HG03045 (cell line): ENCODE measurements around the gene NOS3.
"Not testable (repeated sequence)": the region's sequence is repeated elsewhere in the genome, so short reads cannot be mapped to it uniquely, and the experiment has no call there.

Experiments
- ATAC-seq: cut with Tn5 transposase; IDR thresholded peaks from one replicate; pipeline ENCODE4 v1.9.1; 2021; ENCODE audit warnings: mild to moderate bottlenecking, moderate library complexity; ENCODE audit not compliant: unreplicated experiment

The NOS3 gene

DNA sequence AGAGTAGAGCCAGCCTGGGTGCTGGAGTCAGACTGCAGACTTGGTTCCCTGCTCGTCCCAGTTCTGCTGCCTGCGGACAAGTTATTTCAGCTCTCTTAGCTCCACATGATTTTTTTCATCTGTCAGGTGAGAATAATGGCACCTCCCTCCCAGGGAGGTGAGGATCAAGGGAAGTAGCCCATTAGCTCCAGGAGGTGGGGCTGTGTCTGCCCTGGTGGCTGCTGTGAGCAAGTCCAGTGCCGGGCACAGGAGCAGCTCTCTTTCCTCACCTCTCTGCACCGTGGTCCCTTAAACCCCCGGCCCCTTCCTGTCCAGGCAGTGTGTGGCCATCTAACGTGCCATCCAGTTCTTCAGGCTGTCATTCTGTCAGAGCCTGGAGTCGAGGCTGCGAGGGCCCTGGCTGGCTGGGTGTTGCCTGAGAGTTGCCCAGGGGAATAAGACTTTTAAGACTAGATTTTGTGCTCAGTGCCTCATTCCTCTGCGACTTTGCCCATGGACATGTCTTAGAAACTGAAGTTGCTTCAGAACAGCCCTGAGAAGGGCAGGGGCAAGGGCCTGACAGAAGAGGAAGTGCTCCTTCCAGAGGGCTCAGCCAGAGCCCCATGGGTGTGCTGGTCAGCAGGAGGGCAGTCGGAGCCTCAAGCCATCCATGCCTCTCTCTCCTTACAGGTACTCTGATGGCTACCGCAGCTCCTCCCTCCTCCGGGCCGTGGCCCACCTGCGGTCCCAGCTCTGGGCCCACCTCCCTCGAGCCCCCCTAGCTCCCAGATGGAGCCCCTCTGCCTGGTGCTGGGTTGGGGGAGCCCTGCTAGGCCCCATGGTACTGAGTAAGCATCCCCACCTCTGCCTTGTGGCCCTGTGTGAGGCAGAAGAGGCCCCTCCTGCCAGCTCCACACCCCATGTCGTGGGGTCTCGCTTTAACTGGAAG lies 42.4 kb downstream of the NOS3 start:
- no peak for ATAC-seq

DNA sequence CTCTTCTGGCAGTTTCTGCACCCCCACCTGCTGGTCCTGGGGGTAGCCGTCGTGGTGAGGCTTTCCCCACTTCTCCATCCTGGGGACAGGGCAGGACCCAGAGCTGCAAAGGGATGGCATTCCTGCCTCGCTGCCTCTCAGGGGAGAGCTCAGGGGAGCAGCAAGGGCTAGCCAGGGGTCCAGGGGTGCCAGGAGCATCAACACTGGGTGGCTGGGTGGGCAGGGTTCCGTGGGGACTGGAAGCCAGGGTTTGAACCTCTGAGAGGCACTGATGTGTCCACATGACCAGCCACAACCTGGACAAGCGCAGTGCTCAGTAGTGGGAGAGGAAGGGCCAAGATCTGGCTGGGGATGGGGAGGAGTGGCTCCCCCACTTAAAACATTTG lies 43.0 kb downstream of the NOS3 start:
- ATAC-seq: no peak

DNA sequence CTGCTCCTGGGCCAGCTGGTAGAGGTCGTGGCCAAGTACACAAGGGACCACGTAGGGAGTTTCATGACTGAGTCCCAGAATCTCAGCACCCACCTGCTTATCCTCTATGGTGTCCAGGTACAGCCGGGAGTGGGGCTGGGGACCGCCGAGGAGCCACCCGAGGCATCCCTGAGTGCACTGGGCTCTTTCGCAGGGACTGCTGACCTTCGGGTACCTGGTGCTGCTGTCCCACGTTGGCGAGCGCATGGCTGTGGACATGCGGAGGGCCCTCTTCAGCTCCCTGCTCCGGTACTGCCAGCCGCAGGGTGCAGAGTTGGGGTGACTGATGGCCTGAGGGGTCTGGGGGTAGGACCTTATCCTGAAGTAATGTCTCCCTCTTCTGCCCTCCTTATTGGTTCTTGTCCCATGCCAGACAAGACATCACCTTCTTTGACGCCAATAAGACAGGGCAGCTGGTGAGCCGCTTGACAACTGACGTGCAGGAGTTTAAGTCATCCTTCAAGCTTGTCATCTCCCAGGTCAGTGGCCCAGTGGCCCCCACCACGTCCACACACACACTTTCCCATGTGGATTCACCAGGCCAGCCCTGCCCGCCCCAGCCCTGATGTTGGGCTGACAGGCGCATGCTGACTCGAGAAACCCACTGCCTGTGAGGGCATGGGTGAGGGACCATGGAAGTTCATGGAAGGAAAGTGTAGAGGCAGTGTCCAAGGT lies 43.7 kb downstream of the NOS3 start:
- no peak for ATAC-seq

DNA sequence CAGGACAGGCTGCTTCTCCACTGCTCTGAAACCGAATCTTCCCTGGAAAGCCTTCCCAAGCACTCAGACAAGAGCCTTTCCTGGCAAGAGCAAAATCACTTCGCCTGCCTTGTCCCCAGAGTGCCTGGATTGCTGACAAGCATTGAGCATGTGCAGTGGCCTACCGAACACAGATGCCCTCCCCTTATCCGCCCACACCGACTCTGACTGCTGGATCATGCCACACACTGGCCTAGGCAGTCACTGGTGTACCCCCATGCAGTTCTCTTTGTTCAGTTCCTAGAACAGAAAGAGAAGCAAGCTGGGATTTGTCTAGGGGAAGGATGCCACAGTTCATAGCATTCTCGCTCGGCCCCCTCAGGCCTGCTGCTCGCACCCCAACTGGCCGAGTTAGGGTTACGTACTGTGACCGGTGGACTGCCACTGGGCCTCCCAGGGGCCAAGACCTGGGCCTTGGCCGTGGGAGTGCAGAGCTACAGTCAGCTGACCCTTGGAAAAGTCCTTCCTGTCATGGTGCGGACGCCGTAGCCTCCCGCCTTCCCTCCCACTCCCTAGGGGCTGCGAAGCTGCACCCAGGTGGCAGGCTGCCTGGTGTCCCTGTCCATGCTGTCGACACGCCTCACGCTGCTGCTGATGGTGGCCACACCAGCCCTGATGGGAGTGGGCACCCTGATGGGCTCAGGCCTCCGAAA lies 44.4 kb downstream of the NOS3 start:
- no peak for ATAC-seq

DNA sequence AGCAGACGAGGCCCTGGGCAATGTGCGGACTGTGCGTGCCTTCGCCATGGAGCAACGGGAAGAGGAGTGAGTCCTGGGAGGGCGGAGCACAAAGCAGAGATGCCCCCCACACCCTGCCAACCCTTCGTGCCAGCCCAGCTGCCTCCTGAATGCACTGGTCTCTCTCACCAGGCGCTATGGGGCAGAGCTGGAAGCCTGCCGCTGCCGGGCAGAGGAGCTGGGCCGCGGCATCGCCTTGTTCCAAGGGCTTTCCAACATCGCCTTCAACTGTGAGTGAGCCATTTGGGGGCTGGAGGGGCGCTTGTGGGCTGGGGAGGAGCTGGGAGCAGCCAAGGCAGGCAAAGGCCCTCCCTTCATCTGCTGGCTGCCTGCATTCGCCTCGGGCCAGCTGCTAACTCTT lies 45.1 kb downstream of the NOS3 start:
- ATAC-seq: no peak

DNA sequence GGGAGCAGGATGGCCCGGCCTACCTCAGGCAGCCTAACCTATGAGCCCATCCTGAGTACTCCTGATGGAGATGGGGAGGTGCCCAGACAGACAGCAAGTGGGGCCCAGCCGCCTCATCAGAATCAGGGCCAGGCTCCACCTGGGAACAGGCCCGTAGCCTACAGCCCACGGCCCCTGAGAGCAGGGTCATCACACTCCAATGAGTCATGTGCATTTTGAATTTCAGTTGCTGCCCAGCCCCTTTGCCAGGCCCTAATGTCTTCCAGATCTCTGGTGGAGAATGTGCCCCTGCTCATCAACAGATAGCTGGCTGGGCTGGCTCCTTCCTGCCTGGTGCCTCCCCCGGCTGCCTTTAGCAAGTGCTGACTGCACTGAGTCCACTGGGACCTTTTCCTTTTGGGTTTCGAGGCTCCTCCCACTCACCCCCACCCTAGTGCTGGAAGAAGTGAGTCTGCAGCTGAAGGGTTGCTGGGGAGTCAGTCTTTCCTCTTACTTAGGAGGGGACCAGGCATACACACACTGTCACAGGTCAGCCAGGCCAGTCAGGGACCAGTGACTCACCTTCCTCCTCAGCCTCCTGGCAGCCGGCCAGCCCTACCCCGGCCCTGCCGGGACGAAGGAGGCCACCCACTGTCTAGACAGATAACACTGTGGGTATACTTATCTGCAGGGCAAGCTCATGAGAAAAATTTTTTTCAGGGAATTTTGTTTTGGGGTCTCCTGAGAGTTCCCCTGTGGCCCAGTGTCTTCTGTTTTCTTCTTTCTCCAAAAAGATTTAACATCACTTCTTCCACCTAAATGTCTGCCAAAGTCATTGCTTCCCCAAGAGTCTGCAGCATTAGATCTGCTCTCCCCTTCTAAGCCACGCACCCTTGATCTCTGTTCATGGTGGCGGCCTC lies 48.4 kb downstream of the NOS3 start:
- ATAC-seq: no peak

DNA sequence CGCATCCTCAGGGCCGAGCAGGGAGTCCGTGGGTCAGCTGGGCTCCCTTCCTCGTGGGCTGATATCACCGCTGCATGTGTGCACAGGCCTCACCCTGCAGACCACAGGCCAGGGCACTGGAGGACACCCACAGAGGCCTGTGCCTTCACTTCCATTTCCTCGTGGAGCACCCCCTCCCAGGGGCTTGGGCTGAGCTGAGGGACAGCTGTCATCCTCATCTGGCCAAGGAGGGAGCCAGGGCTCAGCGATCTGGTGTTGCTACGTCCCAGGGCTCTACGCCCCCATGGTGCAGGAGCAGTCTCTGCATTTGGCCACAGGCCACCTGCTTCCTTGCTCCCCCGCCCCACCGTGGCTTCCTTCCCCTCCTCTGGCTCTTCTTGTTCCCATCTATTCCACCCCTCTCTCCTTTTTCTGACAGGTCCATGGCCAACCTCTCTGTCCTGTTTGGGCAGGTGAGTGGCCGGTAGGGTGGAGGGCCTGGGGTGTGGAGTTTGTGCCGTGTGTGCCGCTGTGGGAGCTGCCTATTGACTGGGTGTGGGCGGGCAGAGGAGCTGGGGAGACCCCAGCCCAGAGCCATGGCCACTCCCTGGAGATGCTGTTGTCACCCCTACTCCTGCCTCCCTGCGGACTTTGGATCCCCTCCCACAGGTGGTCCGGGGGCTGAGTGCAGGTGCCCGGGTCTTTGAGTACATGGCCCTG lies 49.2 kb downstream of the NOS3 start:
- ATAC-seq: no peak

DNA sequence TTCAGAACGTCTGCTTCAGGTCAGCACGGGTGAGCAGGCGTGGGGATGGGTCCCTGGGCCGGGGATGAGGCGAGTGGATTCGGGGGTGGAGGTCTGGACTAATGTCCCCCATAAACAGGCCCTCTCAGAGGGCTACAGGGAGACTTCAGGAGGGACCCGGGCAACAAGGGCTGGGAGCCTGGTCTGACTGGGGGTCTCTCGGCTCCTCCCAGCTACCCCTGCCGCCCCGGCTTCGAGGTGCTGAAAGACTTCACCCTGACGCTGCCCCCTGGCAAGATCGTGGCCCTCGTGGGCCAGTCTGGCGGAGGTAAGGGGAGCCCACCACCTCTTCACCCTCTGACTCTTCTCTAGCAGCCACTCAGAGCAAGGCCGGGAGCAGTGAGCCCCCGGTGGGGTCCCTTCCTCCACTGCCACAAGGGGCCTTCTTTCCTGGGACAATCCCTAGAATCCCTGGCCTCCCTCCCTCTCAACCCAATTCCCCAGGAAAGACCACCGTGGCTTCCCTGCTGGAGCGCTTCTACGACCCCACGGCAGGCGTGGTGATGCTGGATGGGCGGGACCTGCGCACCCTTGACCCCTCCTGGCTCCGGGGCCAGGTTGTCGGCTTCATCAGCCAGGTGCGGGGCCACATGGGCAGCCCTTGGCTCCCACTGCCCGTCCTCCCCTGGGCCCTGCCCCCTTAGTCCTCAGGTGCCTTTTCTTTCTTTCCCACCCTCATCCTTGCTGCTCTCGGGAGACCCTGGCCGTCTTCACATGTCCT lies 50.0 kb downstream of the NOS3 start:
- ATAC-seq: no peak

DNA sequence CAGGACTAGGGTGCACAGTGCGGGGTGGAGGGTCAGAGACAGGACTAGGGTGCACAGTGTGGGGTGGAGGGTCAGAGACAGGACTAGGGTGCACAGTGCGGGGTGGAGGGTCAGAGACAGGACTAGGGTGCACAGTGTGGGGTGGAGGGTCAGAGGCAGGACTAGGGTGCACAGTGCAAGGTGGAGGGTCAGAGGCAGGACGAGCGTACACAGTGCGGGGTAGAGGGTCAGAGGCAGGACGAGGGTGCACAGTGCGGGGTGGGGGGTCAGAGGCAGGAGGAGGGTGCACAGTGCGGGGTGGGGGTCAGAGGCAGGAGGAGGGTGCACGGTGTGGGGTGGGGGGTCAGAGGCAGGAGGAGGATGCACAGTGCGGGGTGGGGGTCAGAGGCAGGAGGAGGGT lies 52.6 kb downstream of the NOS3 start:
- ATAC-seq: not testable (repeated sequence)

DNA sequence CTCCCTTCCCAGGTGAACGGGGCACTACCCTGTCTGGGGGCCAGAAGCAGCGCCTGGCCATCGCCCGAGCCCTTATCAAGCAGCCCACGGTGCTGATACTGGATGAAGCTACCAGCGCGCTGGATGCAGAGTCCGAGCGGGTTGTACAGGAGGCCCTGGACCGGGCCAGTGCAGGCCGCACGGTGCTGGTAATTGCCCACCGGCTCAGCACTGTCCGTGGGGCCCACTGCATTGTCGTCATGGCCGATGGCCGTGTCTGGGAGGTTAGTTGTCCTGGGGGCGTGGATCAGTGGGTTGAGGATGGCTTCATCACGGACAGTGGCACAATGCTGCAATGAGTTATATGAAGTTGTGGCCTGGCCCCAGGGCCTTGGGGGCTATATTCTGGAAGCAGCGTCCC lies 53.1 kb downstream of the NOS3 start:
- ATAC-seq: no peak

DNA sequence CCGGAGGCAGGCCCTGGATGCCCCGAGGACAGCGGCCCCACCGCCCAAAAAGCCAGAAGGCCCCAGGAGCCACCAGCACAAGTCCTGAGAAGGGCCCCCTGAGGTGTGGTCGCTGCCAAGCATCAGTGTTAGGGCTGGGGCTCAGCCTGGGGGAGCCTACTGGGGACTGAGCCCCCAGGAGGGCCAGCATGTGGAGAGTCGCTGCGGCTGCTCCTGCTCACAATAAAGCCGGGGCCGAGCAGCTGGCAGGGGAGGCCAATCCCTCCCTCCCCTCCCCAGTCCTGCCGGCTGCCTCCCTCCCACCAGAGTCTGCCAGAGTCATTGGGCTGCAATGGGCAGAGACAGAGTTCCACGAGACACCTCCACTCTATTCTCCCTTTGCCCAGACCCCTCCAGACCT lies 54.4 kb downstream of the NOS3 start:
- ATAC-seq: no peak

DNA sequence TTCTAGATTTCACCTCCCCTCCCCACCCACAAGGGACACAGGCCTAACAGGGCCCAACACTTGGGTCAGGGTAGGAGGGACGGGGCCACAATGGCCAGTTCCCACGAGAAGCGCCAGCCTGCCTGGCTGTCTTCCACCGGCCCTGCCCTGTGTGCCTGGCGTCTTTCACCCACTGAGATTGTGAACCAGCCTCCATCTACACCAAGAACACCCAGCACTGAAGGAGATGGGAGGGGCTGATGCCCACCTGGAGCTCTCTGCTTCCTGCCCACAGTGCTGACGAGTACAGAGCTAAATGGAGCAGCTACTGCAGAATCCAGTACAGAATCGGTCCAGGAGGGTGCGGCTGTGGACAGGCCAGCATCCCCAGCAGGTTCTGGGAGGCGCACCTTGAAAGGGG lies 55.1 kb downstream of the NOS3 start:
- no peak for ATAC-seq

DNA sequence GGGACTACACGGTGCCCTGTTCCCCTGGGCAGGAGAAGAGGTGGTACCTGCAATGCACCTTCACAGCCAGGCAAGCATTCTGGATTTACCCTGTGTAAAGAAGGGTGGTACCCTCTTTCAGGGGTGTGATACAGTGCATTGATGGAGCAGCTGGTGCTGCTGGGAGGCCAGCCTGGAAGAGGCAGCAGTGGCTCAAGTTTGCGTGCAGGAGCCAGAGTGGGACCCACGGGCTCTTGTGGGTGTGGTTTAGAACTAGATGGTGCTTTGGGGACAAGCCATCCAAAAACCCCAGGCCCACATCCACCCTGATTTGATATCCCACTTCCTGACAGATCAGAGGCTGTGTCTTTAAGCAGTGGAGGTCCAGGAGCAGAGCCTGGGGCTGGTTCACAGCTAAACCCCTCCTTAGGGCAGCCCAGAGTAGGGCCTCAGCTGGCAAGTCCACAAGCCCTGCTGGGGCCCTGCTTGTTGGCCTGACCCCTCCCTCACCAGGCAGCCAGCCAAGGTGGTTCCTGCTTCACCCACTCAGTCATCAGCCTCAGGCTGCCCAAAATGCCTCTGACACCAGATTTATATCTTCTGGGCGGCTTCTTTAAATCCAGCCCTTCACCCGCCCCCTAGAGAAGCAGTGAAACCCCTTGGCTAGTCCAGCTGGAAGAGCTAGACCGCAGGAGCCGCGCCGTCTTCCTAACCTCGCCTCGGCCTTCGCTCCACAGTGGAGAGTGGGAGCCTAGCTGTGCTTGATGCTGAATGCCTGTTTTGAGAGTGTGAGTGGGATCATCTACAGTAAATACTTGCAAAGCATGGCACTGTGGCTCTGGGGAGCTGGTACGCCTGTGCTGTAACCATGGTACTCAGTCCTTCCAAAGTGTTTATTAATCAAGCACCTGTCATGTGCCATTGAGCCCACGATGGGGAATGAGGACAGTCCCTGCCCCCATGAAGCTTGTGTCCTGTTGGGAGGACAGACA lies 56.1 kb downstream of the NOS3 start:
- no peak for ATAC-seq

DNA sequence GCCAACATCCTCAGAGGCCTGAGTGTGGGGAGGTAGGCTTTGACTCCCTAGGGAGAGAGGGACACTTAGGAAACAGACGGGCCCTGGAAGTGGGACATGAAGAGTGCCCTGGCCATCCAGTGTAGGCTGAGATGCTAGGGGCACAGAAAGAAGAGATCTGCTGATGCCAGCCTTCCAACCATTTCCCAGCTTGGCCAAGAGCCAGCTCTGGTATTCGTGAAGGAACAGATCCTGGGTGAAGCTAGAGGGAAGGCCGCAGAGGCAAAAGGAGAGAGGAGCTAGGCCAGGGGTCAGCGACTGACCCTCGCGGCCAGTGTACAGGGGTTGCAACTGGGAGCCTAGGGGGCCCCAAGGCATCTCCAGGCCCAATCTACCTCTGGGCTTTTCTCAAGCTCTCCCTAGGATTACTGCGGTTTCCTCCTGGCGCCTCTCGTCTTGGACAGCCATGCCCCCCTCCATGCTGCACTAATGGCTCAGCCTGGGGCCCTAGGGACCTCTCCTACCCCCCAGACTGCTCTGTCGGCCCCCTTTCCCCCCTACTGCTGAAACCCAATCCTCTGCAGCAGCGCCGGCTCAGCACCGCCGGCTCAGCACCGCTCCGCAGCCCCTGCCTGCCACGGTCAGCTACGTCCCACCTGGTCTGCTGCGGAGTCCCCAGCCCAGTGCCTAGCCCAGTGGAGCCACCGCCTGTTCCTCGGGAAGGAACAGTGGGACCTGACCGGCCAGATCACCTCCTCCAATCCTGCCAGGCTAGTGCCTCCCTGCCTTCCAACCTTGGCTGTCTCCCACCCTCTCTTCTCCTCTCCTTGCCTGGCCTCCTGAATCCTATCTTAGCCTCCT lies 57.4 kb downstream of the NOS3 start, which contains the start of gene ASIC3:
Gene ASIC3 (plus strand): TSS at position 556 of the 840 bp plus-strand sequence. CDS start 355 bp downstream, outside the sequence.
- ATAC-seq: no peak

DNA sequence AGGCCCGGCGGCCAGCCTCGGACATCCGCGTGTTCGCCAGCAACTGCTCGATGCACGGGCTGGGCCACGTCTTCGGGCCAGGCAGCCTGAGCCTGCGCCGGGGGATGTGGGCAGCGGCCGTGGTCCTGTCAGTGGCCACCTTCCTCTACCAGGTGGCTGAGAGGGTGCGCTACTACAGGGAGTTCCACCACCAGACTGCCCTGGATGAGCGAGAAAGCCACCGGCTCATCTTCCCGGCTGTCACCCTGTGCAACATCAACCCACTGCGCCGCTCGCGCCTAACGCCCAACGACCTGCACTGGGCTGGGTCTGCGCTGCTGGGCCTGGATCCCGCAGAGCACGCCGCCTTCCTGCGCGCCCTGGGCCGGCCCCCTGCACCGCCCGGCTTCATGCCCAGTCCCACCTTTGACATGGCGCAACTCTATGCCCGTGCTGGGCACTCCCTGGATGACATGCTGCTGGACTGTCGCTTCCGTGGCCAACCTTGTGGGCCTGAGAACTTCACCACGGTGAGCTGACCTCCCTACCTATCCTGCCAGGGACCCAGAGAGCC lies 58.2 kb downstream of the NOS3 start:
- ATAC-seq: no peak

DNA sequence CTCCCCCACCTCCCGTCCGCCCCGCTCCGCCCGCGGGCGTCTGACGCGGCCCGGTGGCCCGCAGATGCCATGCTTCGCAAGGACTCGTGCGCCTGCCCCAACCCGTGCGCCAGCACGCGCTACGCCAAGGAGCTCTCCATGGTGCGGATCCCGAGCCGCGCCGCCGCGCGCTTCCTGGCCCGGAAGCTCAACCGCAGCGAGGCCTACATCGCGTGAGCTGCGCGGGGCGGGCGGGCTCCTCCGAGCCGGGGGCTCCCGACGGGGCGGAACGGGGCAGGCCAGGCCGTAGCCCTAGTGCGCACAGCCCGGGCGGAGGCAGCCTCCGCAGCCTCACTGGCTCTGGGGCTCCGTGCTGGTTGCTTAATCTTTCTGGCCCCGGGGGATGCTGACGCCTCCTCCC lies 60.3 kb downstream of the NOS3 start:
- no peak for ATAC-seq

DNA sequence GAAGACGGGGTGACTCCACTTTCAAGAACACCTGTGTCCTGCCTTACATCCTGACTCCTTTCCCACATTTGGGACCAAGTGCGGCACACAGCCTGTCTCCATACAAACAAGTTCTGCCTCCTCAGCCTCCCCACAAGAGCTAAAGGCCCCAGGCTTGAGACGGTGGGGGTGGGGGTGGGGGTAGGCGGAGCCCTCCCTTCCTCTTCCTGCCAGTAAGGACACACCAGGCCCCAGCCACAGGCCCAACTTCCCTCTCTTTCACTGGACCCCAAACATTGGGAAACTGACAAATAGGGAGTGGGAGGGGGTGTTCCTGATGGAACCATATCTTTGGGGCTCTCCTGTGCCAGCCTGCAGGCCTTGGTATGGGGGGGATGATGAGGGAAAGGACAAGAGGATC lies 62.3 kb downstream of the NOS3 start:
- ATAC-seq: no peak
